ENCODE results near the gene CALCOCO1. TPM values are rescaled to one million over a fixed set of nuclear protein-coding genes. Genes with fewer than 3 reads are reported as not detected.

Gene CALCOCO1
- 17.5 to 22.9 TPM (median 18.9 TPM) in 5 replicates for total RNA-seq (2022; extraction: Qiagen RNA extraction)

GRCh38 chr12:53727310-53728041 is at the start of gene CALCOCO1:
Gene CALCOCO1, minus strand, starts transcription at chr12:53727452. Its CDS starts 2,210 bp downstream, at chr12:53725242.

GRCh38 chr12:53751336-53752191 is 24.3 kb upstream of the CALCOCO1 start, which contains the start of gene CISTR:
Gene CISTR, minus strand, starts transcription at chr12:53751979.

GRCh38 chr12:53675701-53676607 is 51.3 kb downstream of the CALCOCO1 start, which contains the start of gene ATP5MC2:
Gene ATP5MC2, minus strand, starts transcription at chr12:53676083. Its CDS starts 3,469 bp downstream, at chr12:53672614.

Other genes starting within 250 kb of the CALCOCO1 start
- 10.0 to 12.8 TPM (median 12.0 TPM) in 5 replicates for gene MAP3K12, start 228.0 kb downstream of the CALCOCO1 start, total RNA-seq (2022; extraction: Qiagen RNA extraction)
- gene TARBP2, start 226.2 kb downstream of the CALCOCO1 start, total RNA-seq (2022; extraction: Qiagen RNA extraction), result 40.9 to 54.3 TPM (median 50.5 TPM) in 5 replicates
- gene NPFF, start 220.0 kb downstream of the CALCOCO1 start, total RNA-seq (2022; extraction: Qiagen RNA extraction), result 0.19 to 0.24 TPM in 2 of 5 replicates, not detected in the others
- gene ATF7, start 101.1 kb downstream of the CALCOCO1 start, total RNA-seq (2022; extraction: Qiagen RNA extraction), result 16.4 to 18.3 TPM (median 18.0 TPM) in 5 replicates
- 614 to 710 TPM (median 686 TPM) in 5 replicates for gene ATP5MC2, start 51.4 kb downstream of the CALCOCO1 start, total RNA-seq (2022; extraction: Qiagen RNA extraction)
- not detected in 5 replicates for gene CISTR, start 24.5 kb upstream of the CALCOCO1 start, total RNA-seq (2022; extraction: Qiagen RNA extraction)
- 21.9 to 37.4 TPM (median 26.0 TPM) in 5 replicates for gene HOXC13, start 211.4 kb upstream of the CALCOCO1 start, total RNA-seq (2022; extraction: Qiagen RNA extraction)
- 0.03 TPM in 2 of 5 replicates, not detected in the others for gene HOXC12, start 227.5 kb upstream of the CALCOCO1 start, total RNA-seq (2022; extraction: Qiagen RNA extraction)
- gene HOXC11, start 245.7 kb upstream of the CALCOCO1 start, total RNA-seq (2022; extraction: Qiagen RNA extraction), result 0.59 to 0.85 TPM (median 0.80 TPM) in 5 replicates
- 0.06 to 0.29 TPM (median 0.12 TPM) in 5 replicates for gene HOTAIR, start 247.5 kb upstream of the CALCOCO1 start, total RNA-seq (2022; extraction: Qiagen RNA extraction)

All from A549 treated with AZD2906 at 1 μM for 4 hours (cell line).